ENCODE data around the gene OR2T11. TPM values are rescaled to one million over a fixed set of nuclear protein-coding genes. Genes with fewer than 3 reads are reported as not detected.
"Not testable (repeated sequence)": the region's sequence is repeated elsewhere in the genome, so short reads cannot be mapped to it uniquely, and the experiment has no call there.

Gene OR2T11, protein sequence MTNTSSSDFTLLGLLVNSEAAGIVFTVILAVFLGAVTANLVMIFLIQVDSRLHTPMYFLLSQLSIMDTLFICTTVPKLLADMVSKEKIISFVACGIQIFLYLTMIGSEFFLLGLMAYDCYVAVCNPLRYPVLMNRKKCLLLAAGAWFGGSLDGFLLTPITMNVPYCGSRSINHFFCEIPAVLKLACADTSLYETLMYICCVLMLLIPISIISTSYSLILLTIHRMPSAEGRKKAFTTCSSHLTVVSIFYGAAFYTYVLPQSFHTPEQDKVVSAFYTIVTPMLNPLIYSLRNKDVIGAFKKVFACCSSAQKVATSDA
- total RNA-seq (2021) (not detected in 3 replicates), Bru-seq, nascent RNA (not detected)
- long read RNA-seq, experiment 1 = 0 reads
- long read RNA-seq, experiment 2 = 0 reads
- long read RNA-seq, experiment 3 = 0 reads

DNA sequence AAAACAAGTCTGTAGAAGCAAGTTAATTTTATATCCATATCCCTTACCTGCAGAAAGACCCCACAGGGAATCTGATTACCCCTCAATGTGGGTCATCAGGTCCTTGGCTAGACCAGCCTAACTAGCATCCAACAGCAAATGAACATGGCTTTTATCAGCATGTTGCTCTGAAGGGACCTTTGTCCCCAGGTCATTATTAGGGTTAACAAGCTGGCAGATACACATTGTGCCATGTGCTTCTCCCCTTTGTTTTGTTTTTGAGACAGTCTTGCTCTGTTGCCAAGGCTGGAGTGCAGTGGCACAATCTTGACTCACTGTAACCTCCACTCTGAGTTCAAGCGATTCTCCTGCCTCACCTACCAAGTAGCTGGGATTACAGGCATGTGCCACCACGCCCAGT lies at the start of gene OR2T11:
Gene OR2T11 (minus strand): TSS at position 101 of the 400 bp plus-strand sequence. CDS start 7,963 bp downstream, outside the sequence.
- H3K4me3 Mint-ChIP-seq; H3K9me3 Mint-ChIP-seq; CTCF ChIA-PET; H3K4me1 Mint-ChIP-seq; ATAC-seq; POLR2A ChIA-PET; DNase-seq (ENCODE audit: low spot score); H3K27ac Mint-ChIP-seq; H3K27me3 Mint-ChIP-seq (ENCODE audit: low read depth): not testable (repeated sequence)
- H3K36me3 Mint-ChIP-seq = peaks cover 20% of the 10 kb centered on the region

- DNase-seq (ENCODE audit: low spot score) = no peak
- TF ChIP-seq ZNF396 (CRISPR knock-in tag; IDR thresholded peaks at IDR 0.05; ENCODE audit: borderline replicate concordance) = no peak
- TF ChIP-seq, protein P1, sequence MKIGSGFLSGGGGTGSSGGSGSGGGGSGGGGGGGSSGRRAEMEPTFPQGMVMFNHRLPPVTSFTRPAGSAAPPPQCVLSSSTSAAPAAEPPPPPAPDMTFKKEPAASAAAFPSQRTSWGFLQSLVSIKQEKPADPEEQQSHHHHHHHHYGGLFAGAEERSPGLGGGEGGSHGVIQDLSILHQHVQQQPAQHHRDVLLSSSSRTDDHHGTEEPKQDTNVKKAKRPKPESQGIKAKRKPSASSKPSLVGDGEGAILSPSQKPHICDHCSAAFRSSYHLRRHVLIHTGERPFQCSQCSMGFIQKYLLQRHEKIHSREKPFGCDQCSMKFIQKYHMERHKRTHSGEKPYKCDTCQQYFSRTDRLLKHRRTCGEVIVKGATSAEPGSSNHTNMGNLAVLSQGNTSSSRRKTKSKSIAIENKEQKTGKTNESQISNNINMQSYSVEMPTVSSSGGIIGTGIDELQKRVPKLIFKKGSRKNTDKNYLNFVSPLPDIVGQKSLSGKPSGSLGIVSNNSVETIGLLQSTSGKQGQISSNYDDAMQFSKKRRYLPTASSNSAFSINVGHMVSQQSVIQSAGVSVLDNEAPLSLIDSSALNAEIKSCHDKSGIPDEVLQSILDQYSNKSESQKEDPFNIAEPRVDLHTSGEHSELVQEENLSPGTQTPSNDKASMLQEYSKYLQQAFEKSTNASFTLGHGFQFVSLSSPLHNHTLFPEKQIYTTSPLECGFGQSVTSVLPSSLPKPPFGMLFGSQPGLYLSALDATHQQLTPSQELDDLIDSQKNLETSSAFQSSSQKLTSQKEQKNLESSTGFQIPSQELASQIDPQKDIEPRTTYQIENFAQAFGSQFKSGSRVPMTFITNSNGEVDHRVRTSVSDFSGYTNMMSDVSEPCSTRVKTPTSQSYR (CRISPR knock-in tag; IDR thresholded peaks at IDR 0.05) = no peak
- no peaks in the 10 kb centered on the region for H3K4me1 Mint-ChIP-seq
- H3K9me3 Mint-ChIP-seq = peaks cover 73% of the 10 kb centered on the region
- CTCF ChIA-PET = no interaction called here
- no peak overlapping the region for H3K27ac Mint-ChIP-seq
- ATAC-seq = no peak
- H3K4me3 Mint-ChIP-seq = no peak overlapping the region
- POLR2A ChIA-PET = no interaction called here
- peaks cover 7% of the 10 kb centered on the region for H3K27me3 Mint-ChIP-seq (ENCODE audit: low read depth)
- peaks cover 54% of the 10 kb centered on the region for H3K36me3 Mint-ChIP-seq
These were observed 46.8 kb upstream of the OR2T11 start for GRCh38 chr1:248681651-248682050.

DNA sequence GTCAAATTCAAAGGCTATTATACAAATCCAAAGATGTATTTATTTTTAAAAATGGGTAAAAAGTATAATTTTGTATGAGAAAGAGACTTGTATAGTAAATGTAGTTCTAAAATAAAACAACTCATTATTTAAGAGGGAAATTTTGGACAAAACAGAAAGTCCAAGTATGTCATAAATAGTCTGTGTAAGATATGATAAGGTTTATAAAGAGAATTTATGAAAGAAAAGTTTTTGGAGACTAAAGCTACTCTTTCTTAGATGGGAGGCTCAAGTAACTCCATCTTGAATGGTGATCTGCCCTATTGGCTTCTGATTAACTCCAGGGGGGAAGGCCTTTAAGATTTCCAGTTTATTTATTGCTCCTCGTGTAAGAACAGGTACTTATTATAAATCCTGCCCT lies 35.1 kb upstream of the OR2T11 start:
- Mint-ChIP-seq H3K9me3 (peaks cover 59% of the 10 kb centered on the region), H3K27me3 (ENCODE audit: low read depth) (peaks cover 4% of the 10 kb centered on the region), H3K27ac (no peak overlapping the region), H3K36me3 (peaks cover 31% of the 10 kb centered on the region), H3K4me1 (no peaks in the 10 kb centered on the region), H3K4me3 (no peak overlapping the region)
- TF ChIP-seq FOXP1 (CRISPR knock-in tag; IDR thresholded peaks at IDR 0.05; ENCODE audit: borderline replicate concordance) = no peak
- no peak for TF ChIP-seq PRRX2 (CRISPR knock-in tag; IDR thresholded peaks at IDR 0.05)
- TF ChIP-seq CBFB (CRISPR knock-in tag; IDR thresholded peaks at IDR 0.05; ENCODE audit: low read depth) = no peak
- no peak for TF ChIP-seq SOX15 (CRISPR knock-in tag; IDR thresholded peaks at IDR 0.05)
- TF ChIP-seq JUN (CRISPR knock-in tag; IDR thresholded peaks at IDR 0.05) = no peak
- no peak for TF ChIP-seq RORB (CRISPR knock-in tag; IDR thresholded peaks at IDR 0.05)
- ATAC-seq = no peak
- DNase-seq (ENCODE audit: low spot score) = no peak
- POLR2A ChIA-PET = no interaction called here
- CTCF ChIA-PET = no interaction called here

DNA sequence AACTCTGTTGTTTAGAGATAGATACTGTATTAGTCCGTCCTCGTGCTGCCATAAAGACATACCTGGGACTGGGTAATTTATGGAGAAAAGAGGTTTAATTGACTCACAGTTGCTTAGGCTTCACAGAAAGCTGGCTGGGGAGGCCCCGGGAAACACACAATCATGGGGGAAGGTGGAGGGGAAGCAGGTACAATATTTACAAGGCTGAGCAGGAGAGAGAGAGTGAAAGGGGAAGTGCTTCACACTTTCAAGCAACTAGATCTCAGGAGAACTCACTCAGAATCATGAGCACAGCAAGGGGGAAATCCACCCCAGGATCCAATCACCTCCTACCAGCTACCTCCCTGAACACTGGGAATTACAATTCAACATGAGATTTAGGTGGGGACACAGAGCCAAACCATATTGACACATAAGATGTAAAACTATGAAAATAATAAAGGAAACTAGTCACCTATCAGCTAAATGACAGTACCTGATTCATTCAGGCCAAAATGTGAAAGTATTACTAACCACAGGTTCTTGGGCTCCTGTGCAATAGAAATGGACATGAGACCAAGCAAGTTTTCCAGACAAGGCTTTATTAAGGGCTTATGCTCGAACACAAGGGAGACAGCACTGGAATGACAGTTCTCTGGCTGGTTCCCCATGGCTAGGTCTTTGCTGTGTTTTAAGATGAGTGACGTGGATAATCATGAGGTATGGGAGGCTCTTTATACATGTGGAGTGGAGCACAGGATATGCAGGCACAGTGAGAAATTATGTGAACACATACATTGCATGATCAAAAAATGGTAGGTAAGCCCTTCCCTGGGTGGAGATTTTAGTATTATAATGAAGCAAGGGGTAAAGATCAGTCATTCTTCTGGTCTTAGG lies 28.8 kb upstream of the OR2T11 start:
- Mint-ChIP-seq H3K9me3 (peaks cover 78% of the 10 kb centered on the region), H3K36me3 (peaks cover 59% of the 10 kb centered on the region)
- POLR2A ChIA-PET; ATAC-seq; H3K27ac Mint-ChIP-seq; CTCF ChIA-PET; H3K4me1 Mint-ChIP-seq; H3K27me3 Mint-ChIP-seq (ENCODE audit: low read depth); H3K4me3 Mint-ChIP-seq; DNase-seq (ENCODE audit: low spot score): not testable (repeated sequence)

DNA sequence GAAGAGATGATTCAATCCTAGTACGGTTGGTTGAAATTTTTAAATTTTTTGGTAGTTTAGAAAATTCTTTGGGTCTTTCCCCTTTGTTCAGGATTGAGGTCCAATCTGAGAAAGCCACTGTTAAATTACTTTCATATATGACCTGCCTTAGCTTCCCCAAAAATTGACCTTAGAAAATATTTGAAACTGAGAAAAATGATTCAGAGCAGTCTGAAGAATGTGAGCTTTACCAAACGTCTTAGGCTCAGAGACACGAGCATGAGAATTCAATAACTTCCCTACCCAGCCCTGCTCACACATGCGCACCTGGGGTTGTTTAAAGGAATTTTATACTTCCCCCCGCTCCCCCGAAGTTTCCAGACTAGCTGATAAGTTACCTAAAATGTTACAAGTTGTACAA lies 21.9 kb upstream of the OR2T11 start:
- H3K4me1 Mint-ChIP-seq; H3K4me3 Mint-ChIP-seq; CTCF ChIA-PET; H3K27ac Mint-ChIP-seq; POLR2A ChIA-PET; DNase-seq (ENCODE audit: low spot score); H3K27me3 Mint-ChIP-seq (ENCODE audit: low read depth); ATAC-seq: not testable (repeated sequence)
- Mint-ChIP-seq H3K36me3 (peaks cover 29% of the 10 kb centered on the region), H3K9me3 (peaks cover 40% of the 10 kb centered on the region)

GRCh38 chr1:248655354-248655753 lies 20.5 kb upstream of the OR2T11 start, which contains the start of gene OR2T27:
OR2T27 (minus strand) TSS chr1:248655528; CDS start chr1:248650884, 4,644 bp downstream.
- H3K27me3 Mint-ChIP-seq (ENCODE audit: low read depth); H3K4me1 Mint-ChIP-seq; H3K4me3 Mint-ChIP-seq; DNase-seq (ENCODE audit: low spot score); POLR2A ChIA-PET; CTCF ChIA-PET; ATAC-seq; H3K27ac Mint-ChIP-seq: not testable (repeated sequence)
- peaks cover 18% of the 10 kb centered on the region for H3K36me3 Mint-ChIP-seq
- H3K9me3 Mint-ChIP-seq = peaks cover 26% of the 10 kb centered on the region

DNA sequence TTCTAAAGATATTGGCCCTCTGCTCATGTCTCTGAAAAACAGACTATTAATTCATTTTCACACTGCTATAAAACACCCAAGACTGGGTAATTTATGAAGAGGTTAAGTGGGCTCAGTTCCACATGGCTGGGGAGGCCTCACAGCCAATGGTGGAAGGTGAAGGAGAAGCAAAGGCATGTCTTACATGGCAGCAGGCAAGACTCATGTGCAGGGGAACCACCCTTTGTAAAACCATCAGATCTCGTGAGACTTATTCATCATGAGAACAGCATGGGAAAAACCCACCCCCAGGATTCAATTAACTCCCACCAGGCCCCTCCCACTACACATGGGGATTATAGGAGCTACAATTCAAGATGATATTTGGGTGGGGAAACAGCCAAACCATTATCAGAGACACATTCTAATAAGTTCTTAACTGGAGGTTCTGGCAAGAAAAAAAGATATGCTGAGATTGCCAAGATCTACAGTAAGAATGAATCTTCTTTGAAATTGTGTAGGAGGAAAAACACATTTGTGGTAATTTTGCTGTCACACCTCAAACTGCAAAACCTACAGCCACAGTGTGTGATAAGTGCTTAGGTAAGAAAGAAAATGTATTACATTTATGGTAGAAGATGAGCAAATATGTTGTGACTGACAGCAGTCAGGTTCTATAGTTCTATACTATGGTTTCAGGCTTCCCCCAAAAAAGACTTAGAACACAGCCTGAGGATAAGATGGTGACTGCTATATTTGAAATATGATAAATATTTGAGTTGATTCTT lies 14.1 kb upstream of the OR2T11 start:
- H3K4me3 Mint-ChIP-seq; POLR2A ChIA-PET; H3K27me3 Mint-ChIP-seq (ENCODE audit: low read depth); CTCF ChIA-PET; DNase-seq (ENCODE audit: low spot score); H3K27ac Mint-ChIP-seq; H3K4me1 Mint-ChIP-seq; ATAC-seq; H3K36me3 Mint-ChIP-seq: not testable (repeated sequence)
- H3K9me3 Mint-ChIP-seq = peaks cover 18% of the 10 kb centered on the region

GRCh38 chr1:248645178-248645577 lies 10.3 kb upstream of the OR2T11 start, which contains the start of gene OR2T35:
OR2T35 (minus strand) TSS chr1:248645278; CDS start chr1:248639258, 6,020 bp downstream.
- H3K36me3 Mint-ChIP-seq; H3K4me1 Mint-ChIP-seq; POLR2A ChIA-PET; H3K4me3 Mint-ChIP-seq; CTCF ChIA-PET; H3K27me3 Mint-ChIP-seq (ENCODE audit: low read depth); DNase-seq (ENCODE audit: low spot score); ATAC-seq; H3K27ac Mint-ChIP-seq: not testable (repeated sequence)
- peaks cover 14% of the 10 kb centered on the region for H3K9me3 Mint-ChIP-seq

Data from WTC11 (cell line).